SU-DHL-6 (cell line): ENCODE results near the gene HIPK2.

Source experiments
- CTCF ChIP-seq: fragments of 200-600 bp; sonication (generic); IDR thresholded peaks from one replicate; pipeline ENCODE4 v1.5.1; 2017; ENCODE audit warnings: antibody characterized with exemption, mild to moderate bottlenecking, low read length, moderate library complexity; ENCODE audit not compliant: insufficient read depth, poor library complexity, severe bottlenecking
- EZH2phosphoT487 ChIP-seq: fragments of 200-600 bp; sonication (generic), shearing (Covaris generic); conservative IDR thresholded peaks from 2 replicates; pipeline ENCODE4 v1.6.1; 2018; ENCODE audit warnings: mild to moderate bottlenecking, antibody characterized with exemption, low read length, moderate library complexity, mixed read lengths

DNA sequence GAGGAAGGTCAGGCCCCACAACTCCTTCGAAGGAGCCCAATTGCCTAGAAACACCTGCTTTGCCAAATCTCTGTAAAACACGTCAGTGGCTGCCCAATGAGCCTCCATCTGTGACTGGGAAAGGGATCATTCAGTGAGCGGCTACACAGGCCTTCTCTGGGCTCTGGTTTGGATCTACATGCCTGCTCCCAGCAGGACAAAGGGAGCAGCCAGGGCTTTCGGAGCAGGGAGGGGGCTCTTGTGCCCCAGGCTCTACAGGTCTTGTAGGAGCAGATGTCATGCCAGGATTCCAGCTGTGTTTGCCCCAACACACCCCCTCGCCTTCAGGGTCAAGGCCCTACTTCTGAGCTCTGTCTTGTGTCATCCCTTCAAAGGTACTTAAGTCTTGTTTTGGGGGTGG is 180.8 kb downstream of the HIPK2 start:
- no peak for TF ChIP-seq CTCF
- TF ChIP-seq EZH2phosphoT487 = no peak
